ENCODE results near the gene OR10T2.

DNA sequence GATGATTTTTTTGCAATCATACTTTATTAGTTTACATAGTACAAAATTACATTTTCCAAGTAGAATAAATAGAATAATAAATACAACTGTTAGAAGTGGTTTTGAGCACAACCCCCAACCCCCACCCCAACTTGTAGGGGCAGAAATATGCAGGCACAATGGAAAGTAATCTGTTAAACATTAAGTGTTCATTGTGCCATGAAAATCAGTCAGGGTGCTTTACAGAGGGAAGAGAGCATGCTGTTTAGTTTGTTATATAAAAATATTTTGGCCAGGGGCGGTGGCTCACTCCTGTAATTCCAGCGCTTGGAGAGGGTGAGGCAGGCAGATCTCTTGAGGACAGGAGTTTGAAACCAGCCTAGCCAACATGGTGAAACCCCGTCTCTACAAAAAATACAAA lies 2.6 kb downstream of the OR10T2 start:
- TF ChIP-seq, protein P1, sequence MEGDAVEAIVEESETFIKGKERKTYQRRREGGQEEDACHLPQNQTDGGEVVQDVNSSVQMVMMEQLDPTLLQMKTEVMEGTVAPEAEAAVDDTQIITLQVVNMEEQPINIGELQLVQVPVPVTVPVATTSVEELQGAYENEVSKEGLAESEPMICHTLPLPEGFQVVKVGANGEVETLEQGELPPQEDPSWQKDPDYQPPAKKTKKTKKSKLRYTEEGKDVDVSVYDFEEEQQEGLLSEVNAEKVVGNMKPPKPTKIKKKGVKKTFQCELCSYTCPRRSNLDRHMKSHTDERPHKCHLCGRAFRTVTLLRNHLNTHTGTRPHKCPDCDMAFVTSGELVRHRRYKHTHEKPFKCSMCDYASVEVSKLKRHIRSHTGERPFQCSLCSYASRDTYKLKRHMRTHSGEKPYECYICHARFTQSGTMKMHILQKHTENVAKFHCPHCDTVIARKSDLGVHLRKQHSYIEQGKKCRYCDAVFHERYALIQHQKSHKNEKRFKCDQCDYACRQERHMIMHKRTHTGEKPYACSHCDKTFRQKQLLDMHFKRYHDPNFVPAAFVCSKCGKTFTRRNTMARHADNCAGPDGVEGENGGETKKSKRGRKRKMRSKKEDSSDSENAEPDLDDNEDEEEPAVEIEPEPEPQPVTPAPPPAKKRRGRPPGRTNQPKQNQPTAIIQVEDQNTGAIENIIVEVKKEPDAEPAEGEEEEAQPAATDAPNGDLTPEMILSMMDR (IDR thresholded peaks at IDR 0.05; ENCODE audit: poor library complexity), result no peak
- TF ChIP-seq EZH2phosphoT487 (IDR thresholded peaks at IDR 0.05; ENCODE audit: low read depth, severe bottlenecking, unreplicated experiment), result no peak

All from hepatocyte (in vitro differentiated cells).